GM13976 (cell line): ENCODE measurements around the gene ADCY3.

ENCODE experiments used
- DNase-seq: peaks from one replicate; pipeline ENCODE4 v3.0.0; 2012; ENCODE audit warnings: low spot score
- CTCF ChIP-seq: IDR thresholded peaks from 2 replicates; pipeline ENCODE4 v1.5.1; 2012; ENCODE audit warnings: borderline replicate concordance, mild to moderate bottlenecking; ENCODE audit not compliant: insufficient read depth; ENCODE audit errors: extremely low read depth, missing control alignments, control extremely low read depth
- in situ Hi-C: fragments of 300-500 bp; cut with MboI; formaldehyde crosslinking; loops from one replicate; pipeline ENCODE4 v1.12.0; 2022; ENCODE audit warnings: low sequenced_read_pairs, mixed read lengths, inconsistent platforms; ENCODE audit not compliant: unreplicated experiment

Gene ADCY3

DNA sequence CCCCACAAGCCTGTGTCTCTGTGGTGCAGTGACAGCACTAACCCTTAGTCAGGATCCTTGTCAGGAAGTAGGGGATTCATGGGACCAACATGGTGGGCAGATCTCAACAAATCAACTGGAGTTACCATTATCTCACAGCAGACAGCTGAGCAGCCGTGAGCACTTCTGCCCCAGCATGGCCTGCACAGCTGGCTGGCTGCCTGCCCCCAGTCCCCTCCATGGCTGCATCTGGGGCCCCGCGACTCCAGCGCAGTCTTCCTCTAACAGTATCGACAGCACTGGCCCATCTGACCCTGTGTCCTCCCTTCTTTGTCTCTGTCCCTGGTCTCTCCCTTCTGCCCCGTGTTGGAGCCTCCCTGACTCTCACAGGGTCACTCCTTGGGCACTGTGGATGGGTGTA is 4.7 kb upstream of the ADCY3 start:
- no peak for DNase-seq
- in situ Hi-C loops: no loop called here

DNA sequence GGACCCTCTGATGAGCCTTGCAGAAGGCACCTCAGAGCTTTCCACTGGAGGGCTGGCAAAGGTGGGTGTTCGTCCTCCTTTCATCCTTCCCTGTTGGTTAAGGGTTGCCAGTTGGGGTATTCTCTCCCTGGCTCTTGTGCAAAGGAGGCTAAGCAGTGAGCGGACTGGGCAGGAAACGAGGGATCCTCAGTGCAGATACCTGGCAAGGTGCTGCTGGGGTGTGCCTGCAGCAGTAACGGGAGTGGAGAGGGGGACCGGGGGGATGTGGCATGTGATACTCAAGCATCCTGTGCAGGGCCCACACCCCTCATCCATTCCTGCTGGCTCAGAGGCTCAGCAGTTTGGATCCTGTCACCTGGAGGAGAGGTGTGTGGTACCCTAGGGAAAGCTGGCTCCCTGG is 4.2 kb upstream of the ADCY3 start:
- in situ Hi-C loops: no loop called here
- no peak for TF ChIP-seq CTCF
- no peak for DNase-seq

More for the DNA sequence above, 4.7 kb upstream of the ADCY3 start:
- TF ChIP-seq CTCF: no peak

DNA sequence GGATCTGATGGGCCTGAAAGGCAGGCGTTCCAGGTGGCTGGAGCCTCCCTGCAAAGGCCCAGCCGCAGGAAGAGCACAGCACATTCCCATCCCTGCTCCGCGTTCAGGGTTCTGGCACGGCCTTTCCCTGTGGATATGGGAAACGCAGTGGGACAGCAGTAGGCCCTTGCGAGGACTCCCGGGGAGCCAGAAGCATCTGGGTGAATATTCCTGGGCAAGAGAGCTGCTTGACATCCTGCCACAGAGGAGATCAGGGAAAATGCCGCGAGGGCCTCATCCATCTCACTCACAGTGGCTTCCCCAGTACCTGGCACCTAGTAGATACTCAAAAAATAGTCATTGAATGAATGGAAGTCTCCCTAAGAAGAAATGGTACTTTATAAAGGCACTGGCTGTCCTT is 3.1 kb upstream of the ADCY3 start:
- TF ChIP-seq CTCF: no peak
- DNase-seq: no peak
- in situ Hi-C loops: no loop called here

DNA sequence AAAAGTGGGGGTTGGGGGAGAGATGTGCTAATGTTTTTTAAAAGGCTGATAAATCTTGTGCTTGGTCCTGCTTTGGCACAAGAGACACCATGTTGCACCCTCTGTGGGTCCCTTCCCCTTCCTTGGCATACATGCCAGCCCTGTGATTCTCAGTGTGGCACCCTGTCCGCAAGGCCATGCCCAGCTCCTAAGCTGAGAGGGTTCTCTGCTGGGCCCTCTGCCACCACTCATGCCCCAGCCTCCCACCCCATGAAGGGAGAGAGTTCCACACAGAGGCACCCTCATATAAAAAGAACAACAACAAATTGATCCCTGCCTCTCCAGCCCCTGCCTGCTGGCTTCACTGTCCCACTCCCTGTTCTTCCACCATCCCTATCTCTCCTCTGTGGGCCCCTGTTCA is 2.5 kb upstream of the ADCY3 start:
- DNase-seq: no peak
- in situ Hi-C loops: no loop called here

GRCh38 chr2:24920809-24921441 is 888 bp upstream of the ADCY3 start:
- peak; percentile 52 for DNase-seq
- in situ Hi-C loops: no loop called here
- TF ChIP-seq CTCF: peak; percentile 51

More for the DNA sequence above, 2.5 kb upstream of the ADCY3 start:
- no peak for TF ChIP-seq CTCF

DNA sequence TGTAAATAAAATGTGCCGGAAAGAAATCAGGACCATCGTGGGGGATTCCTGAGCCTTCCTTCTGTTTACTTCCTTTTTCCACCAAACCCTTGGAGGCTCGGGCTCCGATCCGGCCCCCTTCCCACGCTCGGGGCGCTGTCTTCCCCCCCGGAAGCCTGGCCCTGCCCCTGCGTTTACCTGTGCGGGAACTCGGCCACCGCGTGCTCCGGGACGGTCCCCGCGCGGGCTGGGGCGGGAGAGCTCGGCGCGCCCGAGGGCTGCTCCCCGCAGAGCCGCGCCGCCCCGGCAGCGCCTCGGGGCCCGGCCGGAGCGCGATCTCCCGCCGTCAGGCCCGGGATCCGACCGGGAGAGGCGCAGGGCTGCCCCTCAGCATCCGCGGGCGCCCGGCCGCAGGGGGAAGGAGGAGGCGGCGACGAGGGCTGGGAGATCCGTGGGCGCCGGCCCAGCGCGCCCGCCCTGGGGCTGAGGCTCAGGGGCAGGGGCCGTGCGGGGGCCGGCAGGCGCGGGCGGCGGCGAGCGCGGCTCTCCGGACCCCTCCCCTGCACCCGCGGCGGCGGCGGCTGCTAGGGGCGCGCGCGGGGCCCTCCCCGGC is 435 bp downstream of the ADCY3 start:
- DNase-seq: peak; percentile 69
- in situ Hi-C loops: no loop called here
- no peak for TF ChIP-seq CTCF
